Stimulated activated CD8-positive, alpha-beta memory T cell treated with anti-CD3 and anti-CD28 coated beads, Interleukin-7, amount 100 ng/mL, for 1 hour (primary cell): ENCODE data around the gene ANKRD44.
"Not testable (repeated sequence)": the region's sequence is repeated elsewhere in the genome, so short reads cannot be mapped to it uniquely, and the experiment has no call there.

Experiments used
- DNase-seq, 2 donors: peaks; one replicate each; pipeline ENCODE4 v3.0.0-alpha.2; 2020; ENCODE audit warnings: low read depth in 2 of 2

Gene ANKRD44

DNA sequence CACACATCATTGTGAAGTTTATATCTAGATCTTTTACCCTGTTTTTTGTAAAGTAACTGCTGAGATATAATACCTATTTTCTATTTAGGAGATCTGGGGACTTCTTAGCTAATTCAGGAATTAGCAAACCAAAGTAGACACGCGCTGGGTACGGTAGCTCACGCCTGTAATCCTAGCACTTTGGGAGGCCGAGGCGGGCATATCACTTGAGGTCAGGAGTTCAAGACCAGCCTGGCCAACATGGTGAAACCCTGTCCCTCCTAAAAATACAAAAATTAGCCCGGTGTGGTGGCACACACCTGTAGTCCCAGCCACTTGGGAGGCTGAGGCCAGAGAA, 23.0 kb downstream of the ANKRD44 start:
- DNase-seq, result not testable (repeated sequence)

GRCh38 chr2:197286805-197287595, 23.6 kb downstream of the ANKRD44 start:
- DNase-seq, result no peak

- no peak for DNase-seq
Observed at GRCh38 chr2:197285361-197285760, 25.2 kb downstream of the ANKRD44 start.

GRCh38 chr2:197284956-197285355, 25.6 kb downstream of the ANKRD44 start:
- no peak for DNase-seq

GRCh38 chr2:197281421-197281820, 29.2 kb downstream of the ANKRD44 start:
- no peak for DNase-seq

DNA sequence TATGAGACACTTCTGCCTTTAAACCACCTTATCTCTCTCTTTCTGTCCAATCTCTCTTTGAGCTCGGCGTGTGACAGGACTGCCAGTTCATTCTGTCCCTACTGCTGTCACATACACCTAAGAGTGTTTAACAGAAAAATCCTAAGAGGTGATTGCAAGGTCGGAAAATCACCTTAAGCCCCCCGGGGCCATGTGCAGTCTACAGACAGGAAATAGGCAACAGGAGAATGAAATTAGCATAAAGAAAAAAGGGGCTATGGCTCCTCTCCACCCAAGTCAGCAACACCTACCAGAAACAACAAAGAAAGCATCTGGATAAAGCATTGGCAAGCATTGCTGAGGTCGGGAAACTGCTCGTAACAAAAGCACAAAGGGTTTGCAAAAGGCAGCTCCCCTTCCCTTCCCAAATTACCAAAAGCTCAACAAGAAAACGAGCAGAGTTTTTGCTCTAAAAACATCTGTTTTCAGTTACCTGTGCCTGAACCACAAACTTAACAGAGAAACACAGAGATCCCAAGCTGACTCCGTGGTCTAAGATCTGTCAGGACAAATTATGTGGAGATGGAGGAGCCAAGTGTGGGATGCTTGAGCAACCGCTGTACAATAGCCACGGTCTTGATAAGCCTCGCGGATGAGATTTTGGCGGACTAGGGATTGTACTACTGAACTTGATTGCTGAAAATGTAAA, 30.4 kb downstream of the ANKRD44 start:
- DNase-seq, result no peak

GRCh38 chr2:197278799-197279763, 31.5 kb downstream of the ANKRD44 start:
- DNase-seq, result no peak

- DNase-seq, result no peak
Observed at GRCh38 chr2:197277794-197278193, 32.8 kb downstream of the ANKRD44 start.

GRCh38 chr2:197276156-197276555, 34.4 kb downstream of the ANKRD44 start:
- DNase-seq, result no peak

DNA sequence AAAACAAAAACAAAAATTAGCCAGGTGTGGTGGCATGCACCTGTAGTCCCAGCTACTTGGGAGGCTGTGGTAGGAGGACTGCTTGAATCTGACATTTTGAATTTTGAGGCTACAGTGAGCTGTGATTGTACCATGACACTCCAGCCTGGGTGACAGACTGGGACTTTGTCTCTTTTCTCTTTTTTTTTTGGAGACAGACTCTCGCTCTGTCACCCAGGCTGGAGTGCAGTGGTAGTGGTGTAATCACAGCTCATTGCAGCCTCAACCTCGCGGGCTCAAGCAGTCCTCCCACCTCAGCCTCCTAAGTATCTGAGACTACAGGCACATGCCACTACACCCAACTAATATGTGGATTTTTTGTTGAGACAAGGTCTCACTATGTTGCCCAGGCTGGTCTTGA, 35.6 kb downstream of the ANKRD44 start:
- no peak for DNase-seq

DNA sequence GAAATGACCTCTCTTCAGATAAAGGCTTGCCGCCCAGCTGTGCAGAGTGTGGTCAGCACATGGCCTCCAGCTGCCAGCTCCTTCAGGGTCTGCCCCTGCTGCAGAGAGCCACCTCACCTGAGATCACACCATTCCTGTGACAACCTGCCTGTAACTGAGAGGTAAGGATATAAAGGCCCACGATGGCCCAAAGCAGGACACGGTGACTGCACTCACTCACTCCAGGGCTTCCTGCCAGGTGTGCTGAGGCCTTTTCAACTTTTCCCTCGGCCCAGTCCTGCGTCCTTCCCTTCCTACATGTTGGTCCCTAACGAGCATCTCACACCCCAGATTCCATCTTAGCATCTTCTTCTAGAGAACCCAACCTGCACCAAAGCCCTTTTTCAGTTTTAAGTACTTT, 36.2 kb downstream of the ANKRD44 start:
- DNase-seq, result no peak

- no peak for DNase-seq
Observed at GRCh38 chr2:197273485-197273884, 37.1 kb downstream of the ANKRD44 start.

DNA sequence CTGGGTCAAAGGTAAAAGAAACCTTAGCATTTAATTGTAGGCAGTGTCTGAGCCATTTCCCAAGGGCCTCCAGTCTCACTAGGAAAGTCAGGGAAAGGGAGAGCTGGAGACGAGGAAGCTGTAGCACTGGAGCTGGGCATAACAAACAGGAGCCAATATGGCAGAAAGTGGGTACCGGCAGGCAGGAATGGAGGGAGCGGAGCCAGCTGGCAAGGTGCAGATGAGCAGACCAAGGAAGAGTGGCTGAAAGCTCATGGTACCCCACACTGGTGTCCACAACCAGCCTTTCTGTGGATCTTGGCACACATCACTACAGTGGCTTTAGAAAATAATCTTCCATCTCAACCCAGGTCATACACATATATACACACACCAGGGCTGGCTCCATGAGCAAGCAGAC, 40.0 kb downstream of the ANKRD44 start:
- no peak for DNase-seq

DNA sequence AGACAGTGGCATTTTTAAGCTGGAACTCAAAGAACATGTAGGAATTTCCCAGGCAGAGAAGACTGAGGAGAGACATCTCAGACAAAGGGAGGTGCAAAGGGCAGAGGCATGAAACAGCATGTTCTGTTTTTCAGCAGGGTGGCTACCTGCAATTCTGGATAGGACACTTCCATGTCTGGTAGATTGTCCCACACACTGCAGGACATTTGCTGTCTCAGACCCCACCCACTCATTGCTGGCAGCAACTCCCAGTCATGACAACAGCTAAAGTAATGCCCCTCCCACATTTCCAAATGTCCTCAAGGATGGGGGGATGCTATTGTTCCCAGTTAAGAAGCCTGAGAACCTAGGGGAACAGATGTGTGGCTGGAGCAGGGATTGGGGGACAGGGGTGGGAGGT, 40.8 kb downstream of the ANKRD44 start:
- no peak for DNase-seq

GRCh38 chr2:197268786-197269584, 41.6 kb downstream of the ANKRD44 start:
- no peak for DNase-seq

- DNase-seq, result no peak
Observed at GRCh38 chr2:197266477-197266876, 44.1 kb downstream of the ANKRD44 start.

- DNase-seq, result no peak
Observed at GRCh38 chr2:197265924-197266323, 44.7 kb downstream of the ANKRD44 start.

DNA sequence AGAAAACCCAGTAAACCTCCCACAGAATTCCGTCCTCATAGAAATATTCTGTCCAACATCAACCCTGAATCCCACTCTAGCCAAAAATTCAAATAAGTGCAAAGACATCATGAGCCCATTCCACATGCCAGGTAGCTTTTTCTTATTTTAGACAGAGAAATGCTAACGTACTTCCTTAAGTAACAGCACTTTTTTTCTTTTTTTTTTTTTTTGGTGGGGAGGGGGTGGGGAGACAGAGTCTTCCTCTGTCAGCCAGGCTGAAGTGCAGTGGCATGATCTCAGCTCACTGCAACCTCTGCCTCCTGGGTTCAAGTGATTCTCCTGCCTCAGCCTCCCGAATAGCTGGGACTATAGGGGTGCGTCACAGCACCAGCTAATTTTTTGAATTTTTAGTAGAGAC, 45.5 kb downstream of the ANKRD44 start:
- no peak for DNase-seq

- DNase-seq, result no peak
Observed at GRCh38 chr2:197264332-197264731, 46.2 kb downstream of the ANKRD44 start.

DNA sequence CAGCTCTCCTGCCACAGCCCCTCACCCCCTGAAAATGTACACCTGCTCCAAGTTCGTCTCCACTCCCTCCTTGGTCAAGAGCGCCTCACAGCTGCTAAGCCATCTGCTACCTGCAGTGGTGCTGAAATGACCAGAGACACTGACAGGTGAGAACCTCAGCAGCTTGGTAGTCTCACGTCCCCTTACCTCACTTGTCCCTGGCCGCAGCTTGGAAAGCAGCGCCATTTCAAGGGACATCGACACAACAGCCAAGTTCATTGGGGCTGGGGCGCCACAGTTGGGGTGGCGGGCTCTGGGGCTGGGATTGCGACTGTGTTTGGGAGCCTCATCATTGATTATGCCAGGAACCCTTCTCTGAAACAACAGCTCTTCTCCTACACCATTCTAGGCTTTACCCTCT, 47.5 kb downstream of the ANKRD44 start:
- no peak for DNase-seq

DNA sequence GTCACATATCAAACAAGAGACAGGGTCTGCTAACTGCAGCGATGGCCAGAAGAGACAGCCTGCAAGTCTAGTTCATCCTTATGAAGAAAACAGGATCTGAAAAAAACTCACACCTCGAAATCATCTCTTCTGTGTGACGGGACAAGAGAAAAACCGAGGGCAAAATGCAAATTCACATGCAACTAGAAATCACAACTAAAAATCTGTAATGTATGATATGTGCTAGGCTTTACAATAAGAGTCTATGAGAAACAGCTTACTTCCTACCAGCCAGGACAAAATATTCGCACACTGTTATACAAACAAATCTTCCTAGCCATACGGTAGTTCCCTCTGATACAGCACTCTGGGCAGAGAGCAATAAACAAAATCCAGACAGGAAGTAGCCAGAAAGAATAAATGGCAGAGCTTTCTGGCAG, 48.8 kb downstream of the ANKRD44 start:
- no peak for DNase-seq
